GM06990 (cell line): Measurements from ENCODE around the gene SLC26A3.

ENCODE experiments used
- DNase-seq: peaks from one replicate; pipeline ENCODE4 v3.0.0-alpha.2; 2011; ENCODE audit not compliant: insufficient read length; ENCODE audit errors: extremely low read depth
- H3K27me3 ChIP-seq: replicated peaks from 2 replicates; pipeline ENCODE4 v1.6.0; 2011; ENCODE audit warnings: low read length; ENCODE audit not compliant: control insufficient read depth, insufficient read depth
- H3K36me3 ChIP-seq: 2 replicates; pipeline ENCODE4 v1.5.1; 2011; ENCODE audit warnings: low read length; ENCODE audit not compliant: control insufficient read depth, insufficient read depth
- H3K4me3 ChIP-seq: replicated peaks from 2 replicates; pipeline ENCODE4 v1.5.1; 2011; ENCODE audit warnings: low read depth, mild to moderate bottlenecking, control low read depth, low read length
- TF ChIP-seq, protein P1 (sequence below): IDR thresholded peaks from 2 replicates; pipeline ENCODE4 v1.5.1; 2011; ENCODE audit warnings: low read length, control low read depth, mild to moderate bottlenecking, inconsistent platforms; ENCODE audit not compliant: insufficient read depth, poor library complexity, severe bottlenecking

The SLC26A3 gene

DNA sequence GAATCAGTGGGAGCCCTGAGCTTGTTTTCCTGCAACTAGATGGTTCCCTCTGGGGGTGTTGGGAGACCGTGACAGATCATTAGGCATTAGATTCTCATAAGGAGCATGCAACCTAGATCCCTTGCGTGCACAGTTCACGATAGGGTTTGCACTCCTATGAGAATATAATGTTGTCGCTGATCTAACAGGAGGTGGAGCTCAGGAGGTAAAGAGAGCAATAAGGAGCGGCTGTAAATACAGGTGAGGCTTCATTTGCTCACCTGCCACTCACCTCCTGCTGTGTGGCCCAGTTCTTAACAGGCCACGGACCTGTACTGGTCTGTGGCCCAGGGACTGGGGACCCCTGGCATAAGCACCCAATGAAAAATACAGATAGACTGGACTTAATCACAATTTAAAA lies 10.7 kb downstream of the SLC26A3 start:
- no peaks in the 10 kb centered on the region for H3K36me3 ChIP-seq
- TF ChIP-seq, protein P1, sequence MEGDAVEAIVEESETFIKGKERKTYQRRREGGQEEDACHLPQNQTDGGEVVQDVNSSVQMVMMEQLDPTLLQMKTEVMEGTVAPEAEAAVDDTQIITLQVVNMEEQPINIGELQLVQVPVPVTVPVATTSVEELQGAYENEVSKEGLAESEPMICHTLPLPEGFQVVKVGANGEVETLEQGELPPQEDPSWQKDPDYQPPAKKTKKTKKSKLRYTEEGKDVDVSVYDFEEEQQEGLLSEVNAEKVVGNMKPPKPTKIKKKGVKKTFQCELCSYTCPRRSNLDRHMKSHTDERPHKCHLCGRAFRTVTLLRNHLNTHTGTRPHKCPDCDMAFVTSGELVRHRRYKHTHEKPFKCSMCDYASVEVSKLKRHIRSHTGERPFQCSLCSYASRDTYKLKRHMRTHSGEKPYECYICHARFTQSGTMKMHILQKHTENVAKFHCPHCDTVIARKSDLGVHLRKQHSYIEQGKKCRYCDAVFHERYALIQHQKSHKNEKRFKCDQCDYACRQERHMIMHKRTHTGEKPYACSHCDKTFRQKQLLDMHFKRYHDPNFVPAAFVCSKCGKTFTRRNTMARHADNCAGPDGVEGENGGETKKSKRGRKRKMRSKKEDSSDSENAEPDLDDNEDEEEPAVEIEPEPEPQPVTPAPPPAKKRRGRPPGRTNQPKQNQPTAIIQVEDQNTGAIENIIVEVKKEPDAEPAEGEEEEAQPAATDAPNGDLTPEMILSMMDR: no peak
- no peaks in the 10 kb centered on the region for H3K27me3 ChIP-seq
- DNase-seq: no peak
- H3K4me3 ChIP-seq: no peak overlapping the region

DNA sequence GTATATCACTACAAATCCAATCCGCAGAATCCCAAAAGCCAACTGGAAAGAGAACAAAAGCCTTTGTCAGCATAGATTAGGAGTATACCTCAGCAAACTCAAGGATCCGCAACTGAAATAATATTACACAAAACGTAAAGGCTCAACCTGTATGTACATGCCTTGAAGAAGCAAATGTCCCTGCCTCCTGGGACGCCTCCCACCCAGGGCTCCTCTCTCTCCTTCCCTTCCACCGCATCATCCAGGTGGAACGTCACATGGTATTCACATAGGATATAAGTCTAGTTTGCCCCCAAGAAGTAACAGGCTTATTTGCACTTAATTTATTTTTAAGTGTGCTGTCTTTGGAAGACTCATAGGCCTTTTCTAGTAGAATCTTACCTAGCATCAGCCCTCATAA lies 13.4 kb downstream of the SLC26A3 start:
- TF ChIP-seq, protein P1: no peak
- Histone ChIP-seq H3K4me3 (no peak overlapping the region), H3K27me3 (no peaks in the 10 kb centered on the region), H3K36me3 (no peaks in the 10 kb centered on the region)
- no peak for DNase-seq

DNA sequence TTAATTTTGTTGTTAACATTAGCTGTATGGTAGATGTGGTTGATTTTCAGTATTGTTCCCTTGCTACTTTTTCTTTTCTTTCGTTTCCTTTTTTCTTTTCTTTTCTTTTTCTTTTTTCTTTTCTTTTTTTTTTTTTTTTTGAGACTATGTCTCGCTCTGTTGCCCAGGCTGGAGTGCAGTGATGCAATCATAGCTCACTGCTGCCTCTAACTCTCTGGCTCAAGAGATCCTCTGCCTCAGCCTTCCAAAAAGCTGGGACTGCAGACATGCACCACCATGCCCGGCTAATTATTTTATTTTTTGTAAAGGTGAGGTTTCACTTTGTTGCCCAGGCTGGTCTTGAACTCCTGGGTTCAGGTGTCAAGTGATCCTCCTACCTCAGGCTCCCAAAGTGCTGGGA lies 14.4 kb downstream of the SLC26A3 start:
- no peaks in the 10 kb centered on the region for H3K27me3 ChIP-seq
- no peak for DNase-seq
- H3K36me3 ChIP-seq: no peaks in the 10 kb centered on the region
- TF ChIP-seq, protein P1: no peak
- H3K4me3 ChIP-seq: no peak overlapping the region

DNA sequence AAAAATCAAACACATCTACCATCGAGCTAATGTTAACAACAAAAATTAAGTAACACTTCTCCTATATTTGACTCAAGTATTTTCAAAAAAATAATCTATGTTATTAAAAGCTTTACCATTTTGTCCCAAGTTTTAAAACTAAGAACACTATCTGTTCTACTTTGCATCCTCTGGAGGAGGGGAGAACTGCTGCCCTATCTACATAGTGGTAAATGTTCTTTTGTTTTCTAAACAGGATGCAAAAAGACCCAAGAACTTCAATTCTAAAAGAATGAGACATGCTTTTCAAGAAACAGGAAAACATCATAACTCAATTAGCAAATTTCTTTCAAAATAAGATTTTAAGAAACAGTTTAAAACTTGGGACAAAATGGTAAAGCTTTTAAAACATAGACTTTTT lies 14.8 kb downstream of the SLC26A3 start:
- H3K36me3 ChIP-seq: no peaks in the 10 kb centered on the region
- no peaks in the 10 kb centered on the region for H3K27me3 ChIP-seq
- no peak for DNase-seq
- TF ChIP-seq, protein P1: no peak
- H3K4me3 ChIP-seq: no peak overlapping the region

DNA sequence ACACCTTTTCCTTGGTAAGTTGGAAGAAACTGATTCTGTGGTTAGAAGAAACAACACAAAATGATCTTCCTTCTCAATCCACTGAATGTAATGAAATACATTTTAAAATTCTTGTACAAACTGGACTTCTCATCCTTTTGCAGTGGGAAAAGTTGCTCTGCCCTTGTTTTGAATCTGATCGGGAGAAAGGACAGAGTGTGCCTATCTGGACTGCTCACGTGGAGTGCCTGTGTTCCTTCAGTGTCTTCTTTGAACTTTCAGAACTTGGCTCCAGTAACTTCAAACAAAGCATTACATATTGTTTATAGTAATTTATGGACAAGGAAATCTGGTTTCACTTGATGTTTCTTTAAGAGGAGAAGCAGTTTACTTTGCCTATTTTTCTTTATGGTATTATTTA lies 17.1 kb downstream of the SLC26A3 start:
- TF ChIP-seq, protein P1: no peak

DNA sequence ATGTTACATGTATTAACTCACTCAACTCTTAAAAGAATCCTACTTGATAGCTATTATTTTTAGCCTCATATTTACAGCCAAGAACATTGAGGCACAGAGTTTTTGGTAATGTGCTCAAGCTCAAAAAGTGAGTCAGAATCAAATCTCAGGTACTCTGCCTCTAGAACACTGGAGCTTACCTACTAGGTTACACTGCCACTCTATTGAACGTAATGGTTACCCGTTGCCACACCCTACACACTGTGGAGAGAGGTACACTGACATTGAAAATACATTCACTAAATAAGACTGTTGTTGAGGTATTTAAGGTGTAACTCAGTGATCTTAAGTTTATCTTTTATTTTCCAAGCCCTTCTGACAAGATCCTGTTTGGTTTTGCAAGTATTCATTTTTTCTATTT lies 17.9 kb downstream of the SLC26A3 start:
- no peaks in the 10 kb centered on the region for H3K27me3 ChIP-seq
- no peak overlapping the region for H3K4me3 ChIP-seq
- DNase-seq: no peak
- no peaks in the 10 kb centered on the region for H3K36me3 ChIP-seq
- TF ChIP-seq, protein P1: no peak

More for the DNA sequence above, 17.1 kb downstream of the SLC26A3 start:
- no peaks in the 10 kb centered on the region for H3K27me3 ChIP-seq
- no peaks in the 10 kb centered on the region for H3K36me3 ChIP-seq
- H3K4me3 ChIP-seq: no peak overlapping the region
- no peak for DNase-seq
